ENCODE measurements around the gene SLIT3. TPM values are rescaled to one million over a fixed set of nuclear protein-coding genes. Genes with fewer than 3 reads are reported as not detected.
"Not testable (repeated sequence)": the region's sequence is repeated elsewhere in the genome, so short reads cannot be mapped to it uniquely, and the experiment has no call there.

Gene SLIT3
- total RNA-seq, 1 donor from 2014 or later = 0.66 TPM

- intact Hi-C loops (cut with micrococcal nuclease) = no loop called here
Observed at GRCh38 chr5:169222934-169223594, 77.9 kb downstream of the SLIT3 start.

GRCh38 chr5:169221519-169221918 lies 79.4 kb downstream of the SLIT3 start:
- intact Hi-C loops (cut with micrococcal nuclease) = no loop called here

GRCh38 chr5:169219961-169220360 lies 81.0 kb downstream of the SLIT3 start:
- intact Hi-C loops (cut with micrococcal nuclease) = no loop called here

GRCh38 chr5:169219351-169219750 lies 81.6 kb downstream of the SLIT3 start:
- intact Hi-C loops (cut with micrococcal nuclease) = no loop called here

GRCh38 chr5:169218861-169219260 lies 82.1 kb downstream of the SLIT3 start:
- intact Hi-C loops (cut with micrococcal nuclease) = no loop called here

- intact Hi-C loops (cut with micrococcal nuclease) = no loop called here
Observed at GRCh38 chr5:169218176-169218575, 82.8 kb downstream of the SLIT3 start.

- intact Hi-C loops (cut with micrococcal nuclease) = no loop called here
Observed at GRCh38 chr5:169216866-169217265, 84.1 kb downstream of the SLIT3 start.

- intact Hi-C loops (cut with micrococcal nuclease) = no loop called here
Observed at GRCh38 chr5:169213479-169213878, 87.5 kb downstream of the SLIT3 start.

- intact Hi-C loops (cut with micrococcal nuclease) = not testable (repeated sequence)
Observed at GRCh38 chr5:169211761-169212160, 89.2 kb downstream of the SLIT3 start.

GRCh38 chr5:169204788-169205400 lies 96.0 kb downstream of the SLIT3 start:
- intact Hi-C loops (cut with micrococcal nuclease) = no loop called here

GRCh38 chr5:169202969-169203368 lies 98.0 kb downstream of the SLIT3 start:
- intact Hi-C loops (cut with micrococcal nuclease) = no loop called here

GRCh38 chr5:169201597-169201996 lies 99.3 kb downstream of the SLIT3 start:
- intact Hi-C loops (cut with micrococcal nuclease) = no loop called here

- intact Hi-C loops (cut with micrococcal nuclease) = no loop called here
Observed at GRCh38 chr5:169200125-169200778, 100.7 kb downstream of the SLIT3 start.

GRCh38 chr5:169197343-169197742 lies 103.6 kb downstream of the SLIT3 start:
- intact Hi-C loops (cut with micrococcal nuclease) = no loop called here

- intact Hi-C loops (cut with micrococcal nuclease) = no loop called here
Observed at GRCh38 chr5:169196059-169196458, 104.9 kb downstream of the SLIT3 start.

- intact Hi-C loops (cut with micrococcal nuclease) = no loop called here
Observed at GRCh38 chr5:169195601-169196000, 105.3 kb downstream of the SLIT3 start.

GRCh38 chr5:169192536-169192935 lies 108.4 kb downstream of the SLIT3 start:
- intact Hi-C loops (cut with micrococcal nuclease) = no loop called here

- intact Hi-C loops (cut with micrococcal nuclease) = no loop called here
Observed at GRCh38 chr5:169190849-169191248, 110.1 kb downstream of the SLIT3 start.

GRCh38 chr5:169185626-169186025 lies 115.3 kb downstream of the SLIT3 start:
- intact Hi-C loops (cut with micrococcal nuclease) = no loop called here

GRCh38 chr5:169183576-169183975 lies 117.4 kb downstream of the SLIT3 start:
- intact Hi-C loops (cut with micrococcal nuclease) = no loop called here

- intact Hi-C loops (cut with micrococcal nuclease) = no loop called here
Observed at GRCh38 chr5:169182797-169183196, 118.1 kb downstream of the SLIT3 start.

- intact Hi-C loops (cut with micrococcal nuclease) = no loop called here
Observed at GRCh38 chr5:169181814-169182213, 119.1 kb downstream of the SLIT3 start.

GRCh38 chr5:169178754-169179153 lies 122.2 kb downstream of the SLIT3 start:
- intact Hi-C loops (cut with micrococcal nuclease) = no loop called here

All from T-helper 2 cell treated with Interferon-gamma antibody and Interleukin-4, amounts not matched to agents 100 ng/mL and 5 ng/mL, for 36 hours (primary cell).